GF-D8 (cell line): ENCODE results near the gene PON2.
A peak's percentile ranks its signal among the peaks of the same experiment; 100 is the strongest.
"Not testable (repeated sequence)": the region's sequence is repeated elsewhere in the genome, so short reads cannot be mapped to it uniquely, and the experiment has no call there.

Source experiments
- DNase-seq: peaks from one replicate; lab custom pipeline; 2025; lab: John Stamatoyannopoulos, UW

Gene PON2

DNA sequence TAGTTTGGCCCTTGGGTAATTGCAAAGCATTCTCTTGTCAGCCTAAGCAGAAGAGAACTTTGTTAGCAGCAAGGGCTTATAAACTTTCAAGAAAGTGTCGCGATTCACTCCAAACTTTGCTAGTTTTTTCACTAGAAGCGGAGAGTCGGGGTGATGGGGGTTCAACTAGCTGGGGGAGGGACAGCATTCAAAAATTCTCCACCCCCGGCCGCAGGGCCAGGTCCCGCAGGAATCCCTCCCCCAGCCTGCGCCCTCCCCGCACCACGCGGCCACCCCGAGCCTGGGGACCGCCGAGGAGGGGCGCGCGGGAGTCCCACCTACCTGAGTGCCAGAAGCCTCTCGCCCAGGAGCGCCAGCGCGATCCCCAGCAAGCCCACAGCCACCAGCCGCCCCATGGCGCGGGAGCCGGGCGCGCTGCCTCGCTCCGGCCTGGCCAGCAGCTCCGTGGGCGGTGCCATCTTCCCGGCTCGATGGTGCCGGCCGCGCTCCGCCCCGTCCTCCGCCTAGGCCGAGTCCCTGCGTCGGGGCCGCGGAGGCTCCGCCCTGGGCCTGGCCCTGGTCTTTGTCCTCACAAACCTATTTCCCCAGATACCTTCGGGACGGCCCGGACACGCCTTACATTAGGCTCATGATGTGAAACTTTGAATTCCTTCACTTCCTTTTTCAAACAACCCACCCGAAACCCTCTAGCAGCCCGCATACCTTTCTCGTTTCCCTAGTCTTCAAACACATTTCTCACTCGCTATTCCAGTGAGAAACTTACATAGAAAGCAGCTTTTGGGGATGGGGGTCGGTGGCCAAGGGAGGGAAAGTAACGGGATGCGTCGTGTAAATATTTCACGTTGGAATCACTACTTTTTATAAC lies at the start of gene PON2:
PON2 (minus strand) TSS at position 472 of the 865 bp plus-strand sequence; CDS start at position 395, 77 bp downstream.
- peak; percentile 69 for DNase-seq

DNA sequence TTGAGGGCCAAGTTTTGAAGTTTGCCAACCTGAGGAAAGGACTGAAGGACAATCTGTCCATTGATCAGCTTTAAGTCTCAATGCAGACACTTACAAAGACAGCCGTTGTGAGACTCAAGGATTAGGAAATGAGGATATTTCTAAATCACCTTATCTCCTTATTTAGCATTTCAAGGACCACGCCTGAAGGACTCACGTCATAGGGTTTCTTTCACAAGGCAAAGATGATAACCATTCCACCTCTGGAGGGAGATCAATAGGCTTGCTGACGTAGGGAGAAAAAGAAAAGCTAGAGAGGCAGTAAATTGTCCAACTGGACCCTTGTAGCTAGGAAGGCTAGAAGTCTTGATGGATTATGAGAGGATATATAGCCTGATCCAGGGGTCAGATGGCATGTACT lies 47.6 kb upstream of the PON2 start:
- DNase-seq: peak; percentile 65

DNA sequence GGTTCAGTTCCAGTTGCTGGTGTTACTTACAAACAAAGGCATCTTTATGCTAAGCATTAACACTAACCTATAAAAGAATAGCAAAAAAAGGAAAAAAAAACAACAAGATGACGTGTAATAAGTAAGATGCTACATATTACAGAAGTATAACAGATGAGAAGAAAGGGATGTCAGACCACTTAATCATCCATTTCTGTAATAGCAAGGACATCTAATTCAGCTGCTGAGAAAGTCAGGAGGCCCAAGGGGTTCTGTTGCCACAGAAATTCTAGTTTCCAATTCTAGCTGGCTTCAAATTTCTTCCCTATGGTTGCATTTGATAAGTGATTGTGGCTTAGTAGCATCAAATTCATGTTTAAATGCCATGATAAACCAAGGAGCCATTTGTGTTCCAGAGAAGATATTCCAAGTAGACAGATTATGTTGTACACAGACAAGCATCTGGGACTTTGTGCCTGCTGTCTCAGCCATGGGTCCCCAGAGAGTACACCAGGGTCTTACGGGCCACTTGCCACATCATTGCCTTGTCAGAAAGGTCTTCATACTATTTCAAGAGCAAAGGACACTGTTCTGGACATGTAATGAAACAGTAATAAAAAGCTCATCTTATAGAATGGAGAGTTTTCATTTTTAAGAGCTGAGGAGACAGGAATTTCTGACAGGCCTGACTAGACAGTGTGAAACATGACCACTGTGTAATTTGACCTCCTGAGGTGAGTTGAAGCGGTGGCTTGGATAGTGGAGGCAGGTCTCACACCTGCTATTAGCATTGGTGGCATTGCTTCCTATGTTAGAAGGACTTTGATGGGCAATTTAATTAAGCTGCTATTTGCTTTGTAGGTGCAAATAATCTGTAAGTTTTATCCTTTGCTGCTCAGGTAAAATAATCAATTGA lies 46.7 kb upstream of the PON2 start:
- no peak for DNase-seq

DNA sequence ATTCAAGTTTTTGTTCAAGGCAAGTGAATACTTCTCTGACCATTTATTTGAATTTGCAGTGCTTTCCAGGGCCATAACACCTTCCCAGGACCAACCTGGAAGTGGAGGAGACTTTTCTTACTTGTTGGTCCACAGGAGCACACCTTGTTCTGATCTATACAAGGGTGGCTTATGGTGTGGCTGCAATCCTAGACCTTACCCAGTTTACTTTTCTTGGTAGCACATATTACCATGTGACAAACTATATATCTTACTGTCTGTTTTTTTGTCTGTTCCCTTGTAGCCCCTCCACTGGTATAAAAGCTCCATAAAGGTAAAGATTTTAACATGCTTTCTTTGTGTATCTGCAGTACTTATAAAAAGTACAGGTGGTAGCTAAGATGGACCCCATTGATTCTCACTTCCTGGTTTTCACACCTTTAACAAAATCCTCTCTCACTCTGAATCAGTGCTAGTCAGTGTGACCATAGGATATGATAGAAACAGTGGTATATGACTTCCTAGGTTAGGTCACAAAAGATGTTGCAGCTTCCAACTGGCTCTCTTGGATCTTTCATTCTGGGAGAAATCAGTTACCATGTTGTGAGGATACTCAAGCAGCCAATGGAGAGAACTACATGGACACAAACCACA lies 45.3 kb upstream of the PON2 start:
- DNase-seq: no peak

DNA sequence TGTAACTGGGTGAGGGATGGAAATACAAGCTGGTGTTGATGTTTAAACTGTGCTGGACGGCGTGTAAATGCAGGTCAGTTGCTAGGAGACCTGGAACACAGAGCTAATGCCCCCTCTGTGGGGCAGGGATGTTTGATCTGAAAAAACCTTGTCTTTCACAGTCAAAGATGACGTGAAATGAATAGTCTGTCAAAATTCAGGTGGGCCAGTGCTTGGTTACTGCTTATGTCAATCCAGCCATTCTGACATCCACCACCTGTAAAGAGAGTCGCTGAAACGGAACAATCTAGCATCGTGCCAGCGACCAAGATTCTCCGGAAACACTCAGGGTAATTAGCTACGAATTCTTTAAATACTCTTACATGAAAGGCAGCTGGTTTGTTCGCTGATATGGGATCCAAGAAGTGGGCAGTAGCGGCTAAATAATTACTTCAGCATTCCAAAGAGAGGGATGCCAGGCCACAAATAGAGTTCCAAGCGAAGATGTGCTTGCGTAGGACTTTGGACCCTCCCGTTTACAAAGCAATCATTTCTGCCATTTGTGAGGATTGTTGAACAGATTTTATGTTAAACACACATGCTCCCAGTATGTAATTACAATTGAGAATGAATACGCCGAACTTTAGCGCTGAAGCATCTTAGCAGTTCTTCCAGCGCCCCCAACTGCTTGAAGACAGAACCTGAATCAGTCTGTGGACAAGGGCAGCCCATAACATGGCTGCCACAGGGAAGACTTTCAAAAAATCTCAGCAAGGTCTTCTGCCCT lies 43.6 kb upstream of the PON2 start:
- no peak for DNase-seq

DNA sequence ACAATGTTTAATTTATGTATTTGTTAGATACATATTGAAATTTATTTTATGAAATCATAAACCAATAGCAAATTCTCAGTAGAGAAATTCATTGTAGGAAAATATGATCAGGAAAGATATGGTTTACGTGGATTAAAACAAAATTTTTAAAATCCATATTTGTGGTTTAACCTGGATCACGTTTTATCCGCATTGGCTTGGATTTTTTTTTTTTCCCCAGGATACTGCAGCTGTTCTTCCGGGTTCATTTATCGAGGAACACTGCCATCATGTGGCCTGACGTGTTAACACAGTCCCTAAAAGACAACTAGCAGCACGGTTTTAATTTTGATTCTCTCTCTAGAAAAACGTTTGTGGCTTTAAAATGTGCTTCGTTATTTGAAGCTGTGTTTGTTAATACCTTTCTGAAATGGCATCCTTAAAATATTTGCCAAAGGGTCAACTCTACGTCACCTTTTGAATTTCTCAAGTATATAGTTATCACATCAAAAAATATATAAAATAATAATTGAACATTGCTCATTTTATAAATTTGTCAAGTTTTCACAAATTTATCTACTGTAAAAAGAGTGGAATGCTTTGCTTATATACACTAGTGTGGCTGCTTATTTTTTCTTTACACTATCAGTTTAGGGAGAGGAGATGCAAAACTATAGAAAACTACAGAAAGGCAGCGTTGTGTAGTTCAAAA lies 42.2 kb upstream of the PON2 start:
- peak; percentile 70 for DNase-seq

DNA sequence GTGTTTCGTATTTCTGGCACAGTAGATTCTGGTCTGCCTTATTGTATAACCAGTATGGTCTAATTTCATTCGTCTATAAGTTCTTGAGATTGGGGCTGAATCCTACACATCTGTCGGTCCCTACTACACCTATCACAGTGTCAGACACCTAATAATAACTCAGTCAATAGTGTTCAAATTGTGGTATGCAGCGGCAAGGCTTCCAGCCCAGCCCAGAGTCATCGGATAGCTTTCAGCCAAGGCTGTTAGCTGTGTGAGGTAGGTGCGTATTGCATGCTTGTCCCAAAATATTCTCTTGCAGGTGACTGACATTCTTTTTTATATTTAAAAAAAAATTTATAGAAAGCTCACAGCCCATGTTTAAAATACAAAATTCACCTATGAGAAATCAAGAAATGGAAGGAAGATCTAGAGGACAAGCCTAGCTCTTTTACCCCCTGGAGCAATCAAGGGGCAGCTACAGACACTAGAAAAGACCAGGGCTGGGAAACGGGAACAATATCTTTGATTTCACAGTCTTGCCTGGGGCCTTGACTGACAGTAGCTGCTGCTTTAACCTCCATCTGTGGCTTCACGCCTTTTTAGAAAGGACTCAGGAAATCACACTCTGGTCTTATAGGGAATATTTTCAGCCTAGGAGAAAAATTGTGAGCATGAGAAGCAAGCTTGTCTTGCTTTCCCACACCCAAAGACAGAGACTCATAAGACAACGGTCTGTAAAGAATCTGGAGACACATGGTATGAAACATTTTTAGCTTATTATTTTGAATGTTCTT lies 41.4 kb upstream of the PON2 start:
- DNase-seq: no peak

DNA sequence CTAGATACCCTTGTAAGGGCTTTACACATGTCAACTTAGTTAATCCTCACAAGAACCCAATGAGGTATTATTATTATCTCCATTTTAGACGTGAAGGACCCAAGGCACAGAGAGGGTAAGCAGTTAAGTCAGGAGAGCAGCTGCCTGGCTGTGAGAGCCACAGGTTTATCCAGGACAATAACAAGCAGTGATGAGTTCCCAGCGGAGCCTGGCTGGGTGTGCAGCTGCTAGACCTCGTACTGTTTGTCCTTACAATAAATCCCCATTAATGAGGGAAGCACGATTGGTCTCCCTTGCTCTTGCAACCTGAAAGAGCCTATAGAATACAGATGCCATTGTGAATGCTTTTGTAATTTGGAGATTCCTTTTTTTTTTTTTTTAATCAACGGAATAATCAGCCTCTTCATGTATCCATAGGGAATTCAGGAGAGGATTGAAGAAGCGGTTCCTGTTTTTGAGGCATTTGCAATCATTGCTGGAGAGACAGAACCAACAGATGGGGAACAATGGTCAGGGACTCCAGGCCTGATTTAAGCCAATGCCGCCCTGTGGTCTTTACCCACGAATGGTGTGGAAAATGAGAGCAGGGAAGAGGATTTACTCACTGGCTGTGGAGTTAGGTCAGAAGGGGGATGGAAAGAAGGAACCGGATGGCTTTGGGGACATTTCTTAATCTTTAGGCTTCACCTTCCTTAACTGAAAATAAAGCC lies 38.6 kb upstream of the PON2 start:
- DNase-seq: no peak

DNA sequence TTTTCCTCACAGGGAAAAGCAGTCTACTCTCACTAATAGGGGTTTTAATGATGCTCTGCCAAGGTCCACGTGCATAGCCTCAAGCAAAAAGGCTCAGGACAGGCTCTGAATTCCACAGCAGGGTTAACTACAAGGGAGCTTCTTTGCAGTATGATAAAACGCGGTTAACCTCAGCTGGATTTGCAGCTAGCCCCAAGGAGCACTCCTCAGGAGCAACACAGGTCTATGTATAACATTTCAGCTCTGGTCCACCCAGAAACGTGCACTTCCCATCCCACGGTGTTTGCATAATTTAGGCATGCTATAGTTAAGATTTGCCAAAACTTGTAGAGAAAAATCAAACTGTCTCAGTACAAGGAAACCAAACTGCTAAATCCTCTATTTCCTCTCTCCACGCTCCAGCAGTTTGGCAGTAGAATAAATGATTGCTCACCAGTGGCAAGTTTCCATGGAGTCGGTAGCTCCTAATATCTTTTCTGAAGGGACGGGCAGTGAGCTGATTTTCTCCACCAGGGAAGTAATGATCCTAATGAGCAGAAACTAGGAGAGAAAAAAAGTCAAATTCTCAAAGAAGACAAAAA lies 37.8 kb upstream of the PON2 start:
- DNase-seq: no peak

DNA sequence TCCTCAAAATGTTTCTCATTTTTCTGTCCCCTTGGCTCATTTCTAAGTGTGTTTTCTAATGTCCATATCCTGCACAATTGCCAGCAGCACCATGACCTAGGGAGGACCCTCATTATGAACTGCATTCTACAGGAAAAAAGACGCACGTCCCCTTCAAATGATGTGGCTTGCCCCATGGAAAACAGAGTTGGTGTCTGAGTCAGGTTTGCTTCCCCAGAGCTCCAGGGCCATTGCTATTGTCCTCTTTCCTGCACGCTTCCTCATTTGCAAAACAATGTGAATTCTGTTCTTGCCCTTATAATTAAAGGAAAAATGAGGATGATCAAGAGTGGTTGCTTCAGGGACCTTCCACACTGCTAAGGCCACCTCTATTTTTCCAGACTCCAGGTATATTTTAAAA lies 36.2 kb upstream of the PON2 start:
- no peak for DNase-seq

DNA sequence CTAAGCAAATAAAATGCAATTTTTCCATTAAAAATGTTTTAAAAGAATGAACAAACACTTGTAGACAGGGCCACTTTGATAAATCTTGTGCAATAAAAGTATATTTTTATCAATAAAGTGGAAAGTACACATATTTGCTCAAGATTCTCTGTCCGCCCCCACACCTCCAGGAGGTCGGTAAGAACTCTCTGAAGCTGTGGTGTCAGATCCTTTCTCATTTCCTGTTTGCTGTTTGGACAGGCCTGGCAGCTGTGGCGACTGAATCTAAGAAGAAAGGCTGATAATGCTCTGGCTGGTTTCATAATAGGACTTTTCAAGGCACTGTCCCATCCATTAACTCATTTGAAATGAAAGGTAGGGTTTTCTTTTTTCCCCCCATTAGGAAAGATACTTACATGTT lies 35.6 kb upstream of the PON2 start:
- peak; percentile 86 for DNase-seq

DNA sequence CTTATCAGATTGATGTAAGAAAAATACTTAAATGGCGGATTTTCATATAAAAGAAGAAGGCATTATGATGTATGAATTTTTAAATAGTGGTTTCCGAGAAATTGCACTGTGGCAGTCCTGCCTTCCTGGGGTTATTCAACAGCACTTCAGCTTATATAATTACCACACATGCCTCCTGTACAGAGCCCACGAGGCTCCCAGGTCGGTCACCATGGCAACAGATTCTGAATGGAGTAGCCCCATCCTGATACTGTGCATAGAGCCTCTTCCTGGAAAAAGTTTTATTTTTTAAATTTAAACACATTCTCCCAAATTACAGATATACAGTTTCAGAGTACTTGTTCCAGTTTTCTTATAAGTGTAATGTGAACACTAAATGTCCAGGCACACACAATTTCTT lies 35.0 kb upstream of the PON2 start:
- DNase-seq: no peak

DNA sequence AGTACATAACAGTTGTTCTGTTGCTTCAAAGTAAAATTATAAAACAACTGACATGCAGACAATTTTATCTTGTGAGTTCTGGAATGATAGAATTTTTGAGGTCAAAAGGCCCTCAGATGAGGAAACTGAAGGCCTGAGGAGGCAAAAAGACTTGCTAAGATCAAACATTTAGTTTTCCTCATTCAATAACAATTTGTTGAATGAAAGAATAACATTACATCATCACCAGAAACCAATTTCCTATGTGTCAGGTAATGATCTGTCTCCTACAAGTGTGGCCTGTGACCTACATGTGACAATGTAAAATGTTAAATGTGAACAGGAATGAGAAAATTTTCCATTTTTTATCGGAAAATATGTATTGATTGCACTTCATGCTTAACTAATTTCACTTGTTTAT lies 34.4 kb upstream of the PON2 start:
- DNase-seq: no peak

DNA sequence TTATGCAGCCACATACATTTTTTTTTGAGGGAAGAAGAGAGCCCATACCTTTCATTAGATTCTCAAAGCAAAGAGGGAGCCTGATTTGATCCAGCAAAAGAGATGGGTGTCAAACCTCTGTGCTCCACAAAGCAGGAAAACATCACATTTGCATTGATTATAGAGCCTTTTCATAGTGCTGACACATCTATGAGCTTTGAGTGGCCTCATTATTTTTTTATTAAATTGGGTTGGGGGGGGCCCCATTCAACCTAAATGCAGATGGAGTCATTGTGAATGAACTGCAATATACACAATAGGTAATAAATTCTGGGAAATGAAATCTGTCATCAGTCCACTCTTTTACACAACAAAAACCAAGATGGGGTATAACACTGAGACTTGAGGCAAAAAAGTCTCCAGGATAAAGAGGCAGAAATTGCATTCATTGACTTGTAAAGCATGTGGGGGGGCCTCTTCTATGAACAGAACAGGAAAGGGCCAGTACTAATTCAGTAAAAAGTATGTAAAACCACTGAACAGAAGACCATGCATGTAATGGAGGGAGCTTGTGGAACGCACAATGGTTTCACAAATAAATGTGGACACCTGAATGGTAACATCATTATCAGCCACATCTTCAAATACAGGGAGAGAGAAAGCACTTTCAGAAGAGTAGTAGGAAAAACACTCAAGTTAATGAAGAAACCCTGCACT lies 33.2 kb upstream of the PON2 start:
- no peak for DNase-seq

DNA sequence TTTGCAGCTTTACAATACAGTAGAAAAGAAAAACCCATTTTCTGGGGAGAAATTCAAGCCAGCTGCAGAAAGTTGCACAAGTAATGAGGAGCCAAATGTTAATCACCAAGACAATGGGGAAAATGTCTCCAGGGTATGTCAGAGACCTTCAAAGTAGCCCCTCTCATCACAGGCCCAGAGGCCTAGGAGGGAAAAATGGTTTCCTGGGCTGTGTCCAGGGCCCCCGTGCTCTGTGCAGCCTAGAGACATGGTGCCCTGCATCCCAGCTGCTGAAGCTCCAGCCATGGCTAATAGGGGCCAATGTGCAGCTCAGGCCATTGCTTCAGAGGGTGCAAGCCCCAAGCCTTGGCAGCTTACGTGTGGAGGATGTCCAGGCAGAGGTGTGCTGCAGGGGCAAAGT lies 25.8 kb upstream of the PON2 start:
- not testable (repeated sequence) for DNase-seq

DNA sequence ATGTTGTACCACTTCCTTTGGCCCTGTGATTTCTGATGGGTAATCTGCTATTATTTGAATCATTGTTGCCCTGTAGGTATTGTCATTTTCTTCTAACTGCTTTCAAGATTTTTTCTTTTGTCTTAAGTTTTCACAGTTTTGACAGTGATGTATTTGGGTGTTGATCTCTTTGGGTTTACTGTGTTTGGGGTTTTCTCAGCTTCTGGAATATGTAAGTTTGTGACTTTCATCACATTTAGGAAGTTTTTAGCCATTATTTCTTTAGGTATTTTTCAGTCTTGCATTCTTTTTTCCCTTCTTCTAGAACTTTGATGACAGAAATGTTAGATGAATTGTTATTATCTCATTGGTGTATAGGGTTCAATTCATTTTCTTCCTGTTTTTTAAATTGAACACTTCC lies 23.1 kb upstream of the PON2 start:
- no peak for DNase-seq

DNA sequence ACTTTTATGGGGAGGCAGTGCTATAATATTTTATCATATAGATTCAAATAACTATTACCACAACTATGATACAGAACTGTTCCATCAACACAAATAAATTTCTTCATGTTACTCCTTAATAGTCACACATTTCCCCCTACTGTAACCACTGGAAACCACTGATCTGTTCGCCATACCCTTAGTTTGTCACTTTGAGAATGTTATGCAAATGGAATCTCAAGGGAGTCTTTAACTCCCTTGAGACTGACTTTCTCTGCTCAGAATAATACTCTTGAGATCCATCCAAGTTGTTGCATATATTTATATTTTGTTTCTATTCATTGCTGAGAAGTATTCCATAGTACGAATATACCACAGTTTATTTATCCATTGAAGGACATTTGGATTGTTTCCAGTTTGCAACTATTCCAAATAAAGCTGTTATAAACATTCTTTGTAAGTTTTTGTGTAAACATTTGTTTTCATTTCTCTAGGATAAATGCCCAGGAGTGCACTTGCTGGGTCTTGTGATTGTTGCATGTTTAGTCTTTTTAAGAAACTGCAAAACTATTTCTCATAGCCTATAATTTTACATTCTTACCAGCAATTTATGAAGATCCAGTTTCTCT lies 19.7 kb upstream of the PON2 start:
- DNase-seq: no peak

DNA sequence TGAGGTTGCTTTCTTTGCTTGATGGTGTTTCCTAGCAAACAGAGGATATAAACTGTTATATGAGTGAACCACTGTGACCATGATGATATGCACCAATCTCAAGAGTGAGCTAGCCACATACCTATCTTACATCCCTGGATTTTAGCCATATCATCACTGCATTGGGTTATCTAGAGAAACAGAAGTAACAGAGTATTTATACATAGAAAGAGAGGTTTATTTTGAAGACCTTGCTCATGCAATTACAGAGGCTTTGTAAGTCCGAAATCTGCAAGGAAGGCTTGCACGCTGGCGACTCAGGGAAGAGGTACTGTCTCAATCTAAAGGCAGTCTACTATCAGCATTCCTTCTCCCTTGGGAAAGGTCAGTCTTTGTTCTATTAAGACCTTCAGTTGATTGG lies 11.8 kb upstream of the PON2 start:
- no peak for DNase-seq
